Ishikawa (cell line): ENCODE results near the gene PRTG.

ENCODE experiments used
- CEBPB ChIP-seq: IDR thresholded peaks from 2 replicates; pipeline ENCODE4 v1.6.1; 2012
- RAD21 ChIP-seq: IDR thresholded peaks from 2 replicates; pipeline ENCODE4 v1.6.1; 2012; ENCODE audit warnings: low read depth
- REST ChIP-seq: IDR thresholded peaks from 2 replicates; pipeline ENCODE4 v1.6.1; 2012; ENCODE audit warnings: low read depth, mild to moderate bottlenecking
- USF1 ChIP-seq: IDR thresholded peaks from 2 replicates; pipeline ENCODE4 v1.6.1; 2012
- YY1 ChIP-seq: IDR thresholded peaks from 2 replicates; pipeline ENCODE4 v1.6.1; 2012; ENCODE audit warnings: low read depth
- ZBTB7A ChIP-seq: IDR thresholded peaks from 2 replicates; pipeline ENCODE4 v1.6.1; 2012; ENCODE audit warnings: low read depth

- TF ChIP-seq CEBPB (no peak), ZBTB7A (no peak), YY1 (no peak), USF1 (no peak), REST (no peak), RAD21 (no peak)
Measured at GRCh38 chr15:55633731-55634130, 109.2 kb downstream of the PRTG start.
